ENCODE measurements around the gene SLITRK2.

Gene SLITRK2

GRCh38 chrX:145844886-145845285 lies 27.3 kb downstream of the SLITRK2 start:
- no peak overlapping the region for H3K9ac ChIP-seq (ENCODE audit: low read length)
- no peak overlapping the region for H4K5ac ChIP-seq (ENCODE audit: low read length)
- no CpG with 5 or more reads among the region's 7 CpGs for WGBS (ENCODE audit: extremely low coverage, insufficient coverage, low lambda C conversion rate)
- H3K56ac ChIP-seq (ENCODE audit: low read length), result no peak overlapping the region
- no peak overlapping the region for H2BK120ac ChIP-seq (ENCODE audit: low read depth, low read length)
- H3K27ac ChIP-seq (ENCODE audit: low read depth, low read length), result no peak overlapping the region
- no peaks in the 10 kb centered on the region for H3K27me3 ChIP-seq (ENCODE audit: insufficient read depth, low read length, poor library complexity)
- H2BK5ac ChIP-seq (ENCODE audit: low read length), result no peak overlapping the region
- no peak overlapping the region for H3K18ac ChIP-seq (ENCODE audit: low read length)
- no peaks in the 10 kb centered on the region for H3K36me3 ChIP-seq (ENCODE audit: control insufficient read depth, insufficient read depth, low read length)
- no peak overlapping the region for H3K23ac ChIP-seq (ENCODE audit: low read length)
- H3K79me1 ChIP-seq (ENCODE audit: low read length), result no peaks in the 10 kb centered on the region
- no peak overlapping the region for H2BK15ac ChIP-seq (replicated peaks; ENCODE audit: low read depth)
- H4K8ac ChIP-seq (ENCODE audit: low read depth, low read length), result no peak overlapping the region
- no peak for DNase-seq
- H3K4me2 ChIP-seq (ENCODE audit: low read length), result no peak overlapping the region
- no peak overlapping the region for H3K4me3 ChIP-seq (ENCODE audit: low read length)
- H3K4ac ChIP-seq (ENCODE audit: low read depth, low read length), result no peak overlapping the region
- H2AK5ac ChIP-seq (ENCODE audit: low read length), result no peak overlapping the region
- no peaks in the 10 kb centered on the region for H3K4me1 ChIP-seq (ENCODE audit: control insufficient read depth, low read depth, low read length)
- no peaks in the 10 kb centered on the region for H3K79me2 ChIP-seq (ENCODE audit: control insufficient read depth, insufficient read depth, low read length)

- Histone ChIP-seq H2BK5ac (ENCODE audit: low read length) (no peak overlapping the region), H3K18ac (ENCODE audit: low read length) (no peak overlapping the region), H3K27ac (ENCODE audit: low read depth, low read length) (no peak overlapping the region), H3K27me3 (ENCODE audit: insufficient read depth, low read length, poor library complexity) (no peaks in the 10 kb centered on the region), H2AK5ac (ENCODE audit: low read length) (no peak overlapping the region), H4K8ac (ENCODE audit: low read depth, low read length) (no peak overlapping the region), H2BK120ac (ENCODE audit: low read depth, low read length) (no peak overlapping the region), H3K79me2 (ENCODE audit: control insufficient read depth, insufficient read depth, low read length) (no peaks in the 10 kb centered on the region), H3K23ac (ENCODE audit: low read length) (no peak overlapping the region), H2BK15ac (replicated peaks; ENCODE audit: low read depth) (no peak overlapping the region), H4K5ac (ENCODE audit: low read length) (no peak overlapping the region), H3K36me3 (ENCODE audit: control insufficient read depth, insufficient read depth, low read length) (no peaks in the 10 kb centered on the region), H3K4me1 (ENCODE audit: control insufficient read depth, low read depth, low read length) (no peaks in the 10 kb centered on the region), H3K9ac (ENCODE audit: low read length) (no peak overlapping the region), H3K56ac (ENCODE audit: low read length) (no peak overlapping the region), H3K4me2 (ENCODE audit: low read length) (no peak overlapping the region), H3K4me3 (ENCODE audit: low read length) (no peak overlapping the region), H3K4ac (ENCODE audit: low read depth, low read length) (no peak overlapping the region), H3K79me1 (ENCODE audit: low read length) (no peaks in the 10 kb centered on the region)
- peak; percentile 60 for DNase-seq
- WGBS (ENCODE audit: extremely low coverage, insufficient coverage, low lambda C conversion rate), result no CpG with 5 or more reads among the region's 2 CpGs
These were observed 30.8 kb downstream of the SLITRK2 start for GRCh38 chrX:145848448-145848847.

- WGBS (ENCODE audit: extremely low coverage, insufficient coverage, low lambda C conversion rate), result no CpG with 5 or more reads among the region's 11 CpGs
- H3K4me2 ChIP-seq (ENCODE audit: low read length), result no peak overlapping the region
- no peaks in the 10 kb centered on the region for H3K79me1 ChIP-seq (ENCODE audit: low read length)
- no peaks in the 10 kb centered on the region for H3K36me3 ChIP-seq (ENCODE audit: control insufficient read depth, insufficient read depth, low read length)
- no peak overlapping the region for H2BK120ac ChIP-seq (ENCODE audit: low read depth, low read length)
- H3K23ac ChIP-seq (ENCODE audit: low read length), result no peak overlapping the region
- H3K4me1 ChIP-seq (ENCODE audit: control insufficient read depth, low read depth, low read length), result no peaks in the 10 kb centered on the region
- DNase-seq, result no peak
- H3K4ac ChIP-seq (ENCODE audit: low read depth, low read length), result no peak overlapping the region
- H2BK15ac ChIP-seq (replicated peaks; ENCODE audit: low read depth), result no peak overlapping the region
- no peak overlapping the region for H2AK5ac ChIP-seq (ENCODE audit: low read length)
- H3K27ac ChIP-seq (ENCODE audit: low read depth, low read length), result no peak overlapping the region
- H3K27me3 ChIP-seq (ENCODE audit: insufficient read depth, low read length, poor library complexity), result no peaks in the 10 kb centered on the region
- H2BK5ac ChIP-seq (ENCODE audit: low read length), result no peak overlapping the region
- no peak overlapping the region for H3K18ac ChIP-seq (ENCODE audit: low read length)
- no peaks in the 10 kb centered on the region for H3K79me2 ChIP-seq (ENCODE audit: control insufficient read depth, insufficient read depth, low read length)
- no peak overlapping the region for H3K9ac ChIP-seq (ENCODE audit: low read length)
- H3K4me3 ChIP-seq (ENCODE audit: low read length), result no peak overlapping the region
- no peak overlapping the region for H4K5ac ChIP-seq (ENCODE audit: low read length)
- H4K8ac ChIP-seq (ENCODE audit: low read depth, low read length), result no peak overlapping the region
- no peak overlapping the region for H3K56ac ChIP-seq (ENCODE audit: low read length)
These were observed 31.2 kb downstream of the SLITRK2 start for GRCh38 chrX:145848857-145849256.

- Histone ChIP-seq H3K79me2 (ENCODE audit: control insufficient read depth, insufficient read depth, low read length) (no peaks in the 10 kb centered on the region), H3K4me3 (ENCODE audit: low read length) (no peak overlapping the region), H3K18ac (ENCODE audit: low read length) (no peak overlapping the region), H2BK5ac (ENCODE audit: low read length) (no peak overlapping the region), H4K5ac (ENCODE audit: low read length) (no peak overlapping the region), H3K79me1 (ENCODE audit: low read length) (no peaks in the 10 kb centered on the region), H2BK120ac (ENCODE audit: low read depth, low read length) (no peak overlapping the region), H4K8ac (ENCODE audit: low read depth, low read length) (no peak overlapping the region), H3K56ac (ENCODE audit: low read length) (no peak overlapping the region), H3K4me2 (ENCODE audit: low read length) (no peak overlapping the region), H3K27ac (ENCODE audit: low read depth, low read length) (no peak overlapping the region), H3K36me3 (ENCODE audit: control insufficient read depth, insufficient read depth, low read length) (no peaks in the 10 kb centered on the region), H3K4me1 (ENCODE audit: control insufficient read depth, low read depth, low read length) (no peaks in the 10 kb centered on the region), H2AK5ac (ENCODE audit: low read length) (no peak overlapping the region), H3K4ac (ENCODE audit: low read depth, low read length) (no peak overlapping the region), H3K23ac (ENCODE audit: low read length) (no peak overlapping the region), H3K9ac (ENCODE audit: low read length) (no peak overlapping the region), H2BK15ac (replicated peaks; ENCODE audit: low read depth) (no peak overlapping the region), H3K27me3 (ENCODE audit: insufficient read depth, low read length, poor library complexity) (no peaks in the 10 kb centered on the region)
- no peak for DNase-seq
- no CpG with 5 or more reads among the region's 13 CpGs for WGBS (ENCODE audit: extremely low coverage, insufficient coverage, low lambda C conversion rate)
These were observed 35.6 kb downstream of the SLITRK2 start for GRCh38 chrX:145853181-145853580.

- WGBS (ENCODE audit: extremely low coverage, insufficient coverage, low lambda C conversion rate), result no CpG with 5 or more reads among the region's 4 CpGs
- DNase-seq, result no peak
- H4K5ac ChIP-seq (ENCODE audit: low read length), result no peak overlapping the region
- H3K79me2 ChIP-seq (ENCODE audit: control insufficient read depth, insufficient read depth, low read length), result no peaks in the 10 kb centered on the region
- H3K27me3 ChIP-seq (ENCODE audit: insufficient read depth, low read length, poor library complexity), result no peaks in the 10 kb centered on the region
- H3K18ac ChIP-seq (ENCODE audit: low read length), result no peak overlapping the region
- no peak overlapping the region for H3K4me3 ChIP-seq (ENCODE audit: low read length)
- H2AK5ac ChIP-seq (ENCODE audit: low read length), result no peak overlapping the region
- H3K27ac ChIP-seq (ENCODE audit: low read depth, low read length), result no peak overlapping the region
- H4K8ac ChIP-seq (ENCODE audit: low read depth, low read length), result no peak overlapping the region
- H3K79me1 ChIP-seq (ENCODE audit: low read length), result no peaks in the 10 kb centered on the region
- H3K9ac ChIP-seq (ENCODE audit: low read length), result no peak overlapping the region
- no peak overlapping the region for H2BK5ac ChIP-seq (ENCODE audit: low read length)
- H2BK120ac ChIP-seq (ENCODE audit: low read depth, low read length), result no peak overlapping the region
- no peak overlapping the region for H2BK15ac ChIP-seq (replicated peaks; ENCODE audit: low read depth)
- H3K4me1 ChIP-seq (ENCODE audit: control insufficient read depth, low read depth, low read length), result no peaks in the 10 kb centered on the region
- no peak overlapping the region for H3K4me2 ChIP-seq (ENCODE audit: low read length)
- no peak overlapping the region for H3K4ac ChIP-seq (ENCODE audit: low read depth, low read length)
- no peaks in the 10 kb centered on the region for H3K36me3 ChIP-seq (ENCODE audit: control insufficient read depth, insufficient read depth, low read length)
- H3K23ac ChIP-seq (ENCODE audit: low read length), result no peak overlapping the region
- no peak overlapping the region for H3K56ac ChIP-seq (ENCODE audit: low read length)
These were observed 38.6 kb downstream of the SLITRK2 start for GRCh38 chrX:145856181-145856580.

GRCh38 chrX:145861818-145862217 lies 44.2 kb downstream of the SLITRK2 start:
- WGBS (ENCODE audit: extremely low coverage, insufficient coverage, low lambda C conversion rate), result no CpG with 5 or more reads among the region's 3 CpGs

More at GRCh38 chrX:145861818-145862217, 44.2 kb downstream of the SLITRK2 start:
- H3K18ac ChIP-seq (ENCODE audit: low read length), result no peak overlapping the region
- no peaks in the 10 kb centered on the region for H3K79me1 ChIP-seq (ENCODE audit: low read length)
- H3K27me3 ChIP-seq (ENCODE audit: insufficient read depth, low read length, poor library complexity), result no peaks in the 10 kb centered on the region
- no peak overlapping the region for H3K4me2 ChIP-seq (ENCODE audit: low read length)
- no peak overlapping the region for H3K9ac ChIP-seq (ENCODE audit: low read length)
- H2BK120ac ChIP-seq (ENCODE audit: low read depth, low read length), result no peak overlapping the region
- H3K27ac ChIP-seq (ENCODE audit: low read depth, low read length), result no peak overlapping the region
- H3K56ac ChIP-seq (ENCODE audit: low read length), result no peak overlapping the region
- no peak overlapping the region for H2BK5ac ChIP-seq (ENCODE audit: low read length)
- no peak overlapping the region for H3K23ac ChIP-seq (ENCODE audit: low read length)
- no peak overlapping the region for H3K4ac ChIP-seq (ENCODE audit: low read depth, low read length)
- H2BK15ac ChIP-seq (replicated peaks; ENCODE audit: low read depth), result no peak overlapping the region
- H4K5ac ChIP-seq (ENCODE audit: low read length), result no peak overlapping the region
- H4K8ac ChIP-seq (ENCODE audit: low read depth, low read length), result no peak overlapping the region
- H2AK5ac ChIP-seq (ENCODE audit: low read length), result no peak overlapping the region
- H3K4me3 ChIP-seq (ENCODE audit: low read length), result no peak overlapping the region
- H3K79me2 ChIP-seq (ENCODE audit: control insufficient read depth, insufficient read depth, low read length), result no peaks in the 10 kb centered on the region
- DNase-seq, result no peak
- H3K36me3 ChIP-seq (ENCODE audit: control insufficient read depth, insufficient read depth, low read length), result no peaks in the 10 kb centered on the region
- H3K4me1 ChIP-seq (ENCODE audit: control insufficient read depth, low read depth, low read length), result no peaks in the 10 kb centered on the region
